GM19324 (cell line): ENCODE results near the gene ARHGEF19.
"Not testable (repeated sequence)": the region's sequence is repeated elsewhere in the genome, so short reads cannot be mapped to it uniquely, and the experiment has no call there.

Experiments used
- ATAC-seq: cut with Tn5 transposase; IDR thresholded peaks from one replicate; pipeline ENCODE4 v1.9.1; 2021; ENCODE audit warnings: mild to moderate bottlenecking, moderate library complexity; ENCODE audit not compliant: unreplicated experiment, low FRiP score

Gene ARHGEF19

GRCh38 chr1:16224472-16224871, 12.0 kb upstream of the ARHGEF19 start:
- no peak for ATAC-seq

GRCh38 chr1:16222716-16223115, 10.3 kb upstream of the ARHGEF19 start:
- ATAC-seq = not testable (repeated sequence)

DNA sequence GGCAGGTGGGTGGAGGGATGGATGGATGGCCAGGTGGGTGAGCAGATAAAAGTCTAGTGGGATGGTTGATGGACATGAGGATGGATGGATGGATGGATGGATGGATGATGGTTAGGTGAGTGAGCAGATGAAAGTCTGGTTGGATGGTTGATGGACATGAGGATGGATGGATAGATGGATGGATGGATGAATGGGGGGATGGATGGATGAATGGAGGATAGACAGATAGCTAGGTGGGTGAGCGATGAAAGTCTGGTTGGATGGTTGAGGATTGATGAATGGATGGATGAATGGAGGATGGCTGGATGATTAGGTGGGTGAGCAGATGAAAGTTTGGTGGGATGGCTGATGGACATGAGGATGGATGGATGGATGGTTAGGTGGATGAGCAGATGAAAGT, 9.0 kb upstream of the ARHGEF19 start:
- no peak for ATAC-seq

DNA sequence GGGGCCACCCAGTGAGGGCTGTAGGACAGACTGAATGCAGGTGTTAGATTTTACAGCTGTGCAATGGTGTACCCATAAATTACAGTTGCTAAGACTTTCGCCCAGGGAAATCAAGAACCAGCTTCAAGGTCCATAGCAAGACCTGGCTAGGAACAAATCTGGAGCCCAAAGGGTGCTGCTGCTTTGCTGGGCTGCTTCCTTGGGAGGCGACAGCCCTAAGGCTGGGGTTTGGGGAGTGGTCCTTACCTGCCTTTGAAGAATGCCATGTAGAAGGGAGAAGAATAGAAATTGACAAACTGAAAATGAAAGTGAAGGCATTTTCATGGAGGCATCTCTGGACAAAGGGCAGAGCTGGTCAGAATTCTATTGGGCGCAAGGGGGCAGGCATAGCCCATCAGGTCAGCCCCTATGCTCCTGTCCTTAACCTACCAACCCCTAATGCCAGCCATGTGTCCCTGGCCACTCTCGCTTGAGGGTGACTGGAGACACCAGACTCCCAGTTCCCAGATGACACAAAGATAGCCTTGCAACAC, 7.6 kb upstream of the ARHGEF19 start:
- no peak for ATAC-seq

GRCh38 chr1:16218674-16219071, 6.2 kb upstream of the ARHGEF19 start:
- no peak for ATAC-seq

DNA sequence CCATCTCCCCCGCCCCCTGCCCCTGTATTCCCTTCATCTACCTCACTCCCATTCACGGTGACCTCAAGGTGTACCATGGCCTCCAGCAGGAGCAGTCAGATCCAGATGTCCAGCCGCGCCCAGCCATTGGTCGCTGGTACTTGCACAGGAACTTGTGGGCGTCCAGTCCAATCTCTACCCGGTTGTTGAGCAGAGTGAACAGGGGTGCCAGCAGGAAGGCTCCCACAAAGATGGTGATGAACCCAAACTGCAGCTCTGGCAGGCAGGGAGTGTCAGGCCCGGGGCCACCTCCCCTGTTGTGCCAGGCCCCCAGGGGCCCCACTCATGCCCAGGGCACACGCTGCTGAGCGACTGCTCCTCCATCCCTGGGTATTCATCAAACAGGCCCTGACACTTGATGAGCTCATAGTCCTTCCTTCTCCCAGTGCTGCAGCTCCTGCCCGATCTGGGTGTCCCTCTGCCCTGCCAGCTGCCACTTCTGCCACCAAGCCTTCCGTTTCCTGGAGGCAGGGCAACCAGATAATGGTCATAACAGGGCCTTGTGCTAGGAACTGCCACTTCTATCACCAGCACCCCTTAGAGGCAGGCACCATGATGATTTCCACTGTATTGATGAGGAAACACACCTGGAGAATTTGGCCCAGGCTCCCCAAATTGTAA, 5.7 kb upstream of the ARHGEF19 start:
- no peak for ATAC-seq

DNA sequence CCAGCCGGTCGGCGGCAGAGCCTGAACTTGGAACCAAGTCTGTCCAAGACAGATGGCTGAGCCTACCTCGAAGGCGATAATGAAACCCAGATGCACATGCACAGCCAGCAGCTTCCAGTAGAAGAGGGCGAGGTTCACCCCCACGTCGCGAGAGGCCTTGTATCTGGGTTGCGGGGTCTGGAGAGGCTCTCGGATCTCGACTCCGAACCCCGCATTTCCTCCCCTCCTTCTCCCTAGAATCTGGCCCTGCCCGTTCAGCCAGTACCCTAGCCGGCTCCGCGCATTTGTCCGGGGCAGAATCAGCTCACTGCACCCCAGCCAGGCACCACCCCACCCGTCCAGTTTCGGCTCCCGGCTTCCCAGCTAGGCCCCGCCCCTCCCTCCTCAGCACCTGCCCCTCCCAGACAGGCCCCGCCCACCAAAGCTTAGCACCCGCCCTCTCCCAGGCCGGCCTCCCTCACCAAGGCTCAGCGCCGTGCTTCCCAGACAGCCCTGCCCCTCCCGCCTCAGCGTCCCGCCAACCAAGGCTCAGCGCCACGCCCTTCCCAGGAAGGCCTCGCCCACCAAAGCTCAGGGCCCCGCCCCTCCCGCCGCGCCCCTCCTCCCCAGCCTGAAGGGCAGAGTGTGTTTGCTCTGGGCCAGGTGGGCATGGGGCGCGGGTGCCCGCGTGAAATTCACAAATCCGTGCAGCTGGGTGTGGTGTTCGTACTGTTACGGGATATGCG, 4.8 kb upstream of the ARHGEF19 start:
- peak; percentile 91 for ATAC-seq

GRCh38 chr1:16215882-16216753, 3.7 kb upstream of the ARHGEF19 start:
- ATAC-seq = no peak

- not testable (repeated sequence) for ATAC-seq
Measured at GRCh38 chr1:16215240-16215639, 2.8 kb upstream of the ARHGEF19 start.

DNA sequence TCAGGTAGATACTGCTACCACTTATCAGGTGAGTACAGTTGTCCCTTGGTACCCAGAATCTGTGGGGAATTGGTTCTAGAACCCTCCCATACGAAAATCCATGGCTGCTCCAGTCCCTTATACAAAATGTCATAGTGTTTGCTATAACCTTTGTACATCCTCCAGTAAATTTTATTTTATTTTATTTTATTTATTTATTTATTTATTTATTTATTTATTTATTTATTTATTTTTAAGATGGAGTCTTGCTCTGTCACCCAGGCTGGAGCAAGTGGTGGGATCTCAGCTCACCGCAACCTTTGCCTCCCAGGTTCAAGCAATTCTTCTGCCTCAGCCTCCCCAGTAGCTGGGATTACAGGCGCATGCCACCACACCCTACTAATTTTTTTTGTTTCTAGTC, 1.1 kb upstream of the ARHGEF19 start:
- ATAC-seq = not testable (repeated sequence)

- no peak for ATAC-seq
Measured at GRCh38 chr1:16213013-16213412, 561 bp upstream of the ARHGEF19 start.

GRCh38 chr1:16211824-16212223, 628 bp downstream of the ARHGEF19 start:
- ATAC-seq = no peak

- no peak for ATAC-seq
Measured at GRCh38 chr1:16210581-16210980, 1.9 kb downstream of the ARHGEF19 start.

DNA sequence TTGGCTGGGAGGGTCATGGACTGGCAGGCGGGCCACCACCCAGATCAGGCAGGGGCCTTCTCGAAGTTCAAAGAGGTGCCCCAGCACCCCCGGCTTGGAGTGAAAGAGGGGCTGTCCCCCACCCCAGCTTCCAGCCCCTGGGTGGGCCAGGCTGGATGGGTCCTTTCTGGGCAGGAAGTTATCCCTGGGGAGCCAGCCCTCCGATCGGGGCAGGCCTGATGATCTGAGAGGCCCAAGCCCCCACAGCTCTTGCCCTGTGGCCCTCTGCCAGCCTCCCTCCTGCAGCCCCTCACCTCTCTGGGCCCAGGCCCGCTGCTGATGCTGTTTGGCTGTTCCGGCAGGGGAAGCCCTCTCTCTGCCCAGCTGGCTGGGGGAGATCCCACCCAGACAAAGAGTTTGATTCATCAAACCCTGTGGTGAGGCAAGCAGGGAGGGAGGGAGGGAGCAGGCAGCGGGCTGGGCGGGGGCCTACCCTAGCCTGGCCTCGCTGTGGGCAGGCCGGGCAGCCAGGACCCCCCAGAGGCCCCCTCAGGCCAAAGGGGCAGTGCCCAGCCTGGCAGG, 2.5 kb downstream of the ARHGEF19 start:
- ATAC-seq = no peak

GRCh38 chr1:16209132-16209846, 3.2 kb downstream of the ARHGEF19 start:
- no peak for ATAC-seq

GRCh38 chr1:16208270-16208987, 4.0 kb downstream of the ARHGEF19 start:
- no peak for ATAC-seq

- ATAC-seq = no peak
Measured at GRCh38 chr1:16207318-16208269, 4.9 kb downstream of the ARHGEF19 start.
